Retinal pigment epithelial cell (primary cell): Measurements from ENCODE around the gene UBXN7.

Experiments used
- DNase-seq: peaks from one replicate; pipeline ENCODE4 v3.0.0-alpha.2; 2010; ENCODE audit warnings: low read depth
- H3K4me3 ChIP-seq: 2 replicates; pipeline ENCODE4 v1.5.1; 2011; ENCODE audit warnings: mild to moderate bottlenecking, low read length, control low read depth, moderate library complexity
- TF ChIP-seq, protein P1 (sequence below): conservative IDR thresholded peaks from 2 replicates; pipeline ENCODE4 v1.5.1; 2011; ENCODE audit warnings: low read depth, low read length, control low read depth, inconsistent platforms

Gene UBXN7

DNA sequence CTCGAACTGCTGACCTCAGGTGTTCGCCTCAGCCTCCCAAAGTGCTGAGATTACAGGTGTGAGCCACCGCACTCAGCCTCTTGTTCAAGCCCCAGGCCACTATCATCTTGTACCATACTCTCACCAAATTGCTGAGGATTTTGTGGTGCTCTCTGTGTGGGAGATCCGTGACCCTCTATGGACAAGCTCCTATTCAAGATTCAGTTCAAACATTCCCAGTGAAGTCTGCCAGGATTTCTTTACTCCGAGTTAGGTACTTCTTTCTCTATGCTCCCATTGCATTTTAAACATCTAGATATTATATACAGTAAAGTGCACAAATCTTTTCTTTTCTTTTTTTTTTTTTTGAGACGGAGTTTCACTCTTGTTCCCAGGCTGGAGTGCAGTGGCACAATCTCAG, 93.2 kb downstream of the UBXN7 start:
- DNase-seq: no peak
- TF ChIP-seq, protein P1, sequence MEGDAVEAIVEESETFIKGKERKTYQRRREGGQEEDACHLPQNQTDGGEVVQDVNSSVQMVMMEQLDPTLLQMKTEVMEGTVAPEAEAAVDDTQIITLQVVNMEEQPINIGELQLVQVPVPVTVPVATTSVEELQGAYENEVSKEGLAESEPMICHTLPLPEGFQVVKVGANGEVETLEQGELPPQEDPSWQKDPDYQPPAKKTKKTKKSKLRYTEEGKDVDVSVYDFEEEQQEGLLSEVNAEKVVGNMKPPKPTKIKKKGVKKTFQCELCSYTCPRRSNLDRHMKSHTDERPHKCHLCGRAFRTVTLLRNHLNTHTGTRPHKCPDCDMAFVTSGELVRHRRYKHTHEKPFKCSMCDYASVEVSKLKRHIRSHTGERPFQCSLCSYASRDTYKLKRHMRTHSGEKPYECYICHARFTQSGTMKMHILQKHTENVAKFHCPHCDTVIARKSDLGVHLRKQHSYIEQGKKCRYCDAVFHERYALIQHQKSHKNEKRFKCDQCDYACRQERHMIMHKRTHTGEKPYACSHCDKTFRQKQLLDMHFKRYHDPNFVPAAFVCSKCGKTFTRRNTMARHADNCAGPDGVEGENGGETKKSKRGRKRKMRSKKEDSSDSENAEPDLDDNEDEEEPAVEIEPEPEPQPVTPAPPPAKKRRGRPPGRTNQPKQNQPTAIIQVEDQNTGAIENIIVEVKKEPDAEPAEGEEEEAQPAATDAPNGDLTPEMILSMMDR: no peak
- H3K4me3 ChIP-seq: no peak overlapping the region

GRCh38 chr3:196336319-196337145, 95.7 kb downstream of the UBXN7 start:
- TF ChIP-seq, protein P1: no peak

GRCh38 chr3:196335503-196335948, 96.7 kb downstream of the UBXN7 start:
- TF ChIP-seq, protein P1: no peak
- DNase-seq: no peak
- H3K4me3 ChIP-seq: no peak overlapping the region

More at GRCh38 chr3:196336319-196337145, 95.7 kb downstream of the UBXN7 start:
- H3K4me3 ChIP-seq: no peak overlapping the region
- no peak for DNase-seq

GRCh38 chr3:196334982-196335381, 97.2 kb downstream of the UBXN7 start:
- DNase-seq: no peak
- TF ChIP-seq, protein P1: no peak
- H3K4me3 ChIP-seq: no peak overlapping the region

DNA sequence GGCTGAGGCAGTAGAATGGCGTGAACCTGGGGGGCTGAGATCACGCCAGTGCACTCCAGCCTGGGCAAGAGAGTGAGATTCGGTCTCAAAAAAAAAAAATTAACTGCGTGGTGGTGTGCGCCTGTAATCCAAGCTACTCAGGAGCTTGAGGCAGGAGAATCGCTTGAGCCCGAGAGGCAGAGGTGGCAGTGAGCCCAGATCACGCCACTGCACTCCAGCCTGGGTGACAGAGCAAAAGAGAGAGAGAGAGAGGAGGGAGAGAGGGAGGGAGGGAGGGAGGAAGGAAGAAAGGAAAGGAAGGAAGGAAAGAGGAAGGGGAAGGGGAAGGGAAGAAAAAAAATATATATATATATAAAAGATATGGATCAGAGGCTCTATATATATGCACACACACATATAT, 100.1 kb downstream of the UBXN7 start:
- no peak for DNase-seq
- no peak overlapping the region for H3K4me3 ChIP-seq
- TF ChIP-seq, protein P1: no peak

- TF ChIP-seq, protein P1: no peak
- no peak for DNase-seq
- H3K4me3 ChIP-seq: no peak overlapping the region
Measured at GRCh38 chr3:196327405-196327804, 104.8 kb downstream of the UBXN7 start.

- no peak for DNase-seq
- TF ChIP-seq, protein P1: no peak
- H3K4me3 ChIP-seq: no peak overlapping the region
Measured at GRCh38 chr3:196326936-196327335, 105.3 kb downstream of the UBXN7 start.
